PC-3 (cell line): ENCODE results near the gene ATP1B3. TPM values are rescaled to one million over a fixed set of nuclear protein-coding genes. Genes with fewer than 3 reads are reported as not detected.
A peak's percentile ranks its signal among the peaks of the same experiment; 100 is the strongest.

Experiments
- ATAC-seq: fragments of 200-7000 bp; cut with Tn5 transposase; 2 replicates; pipeline ENCODE4 v1.9.1; 2020; ENCODE audit warnings: mild to moderate bottlenecking, moderate library complexity
- BruUV-seq: library from RNA; stranded (reverse); fragments of 400-500 nt; replicated peaks from 2 replicates; lab custom pipeline; 2021; lab: Mats Ljungman, UMichigan
- CTCF ChIA-PET: fragments of 300-600 bp; sonication (Branson Sonifier 250); formaldehyde crosslinking; loops from one replicate; lab custom pipeline; 2022; ENCODE audit warnings: antibody characterized with exemption; lab: Charles Lee
- POLR2A ChIA-PET: fragments of 300-600 bp; sonication (Branson Sonifier 250); formaldehyde crosslinking; loops from one replicate; lab custom pipeline; 2022; ENCODE audit warnings: antibody characterized with exemption; ENCODE audit not compliant: unreplicated experiment; lab: Charles Lee
- DNase-seq: peaks from one replicate; pipeline ENCODE4 v3.0.0-alpha.2; 2015
- H2AFZ ChIP-seq: fragments of 300-600 bp; sonication (generic); 2 replicates; pipeline ENCODE4 v1.6.0; 2016; ENCODE audit warnings: antibody characterized with exemption, low read length
- H3F3A ChIP-seq: fragments of 300-600 bp; sonication (generic); one replicate; pipeline ENCODE4 v1.6.0; 2017; ENCODE audit warnings: antibody characterized with exemption, low read length, control low read depth, mild to moderate bottlenecking; ENCODE audit not compliant: unreplicated experiment
- H3K27ac ChIP-seq: fragments of 300-600 bp; sonication (generic); 2 replicates; pipeline ENCODE4 v1.5.1; 2016; ENCODE audit warnings: mild to moderate bottlenecking, low read length
- H3K27me3 ChIP-seq: fragments of 300-600 bp; sonication (generic); 2 replicates; pipeline ENCODE4 v1.6.1; 2016; ENCODE audit warnings: low read length, mixed read lengths
- H3K36me3 ChIP-seq: fragments of 300-600 bp; sonication (generic); 2 replicates; pipeline ENCODE4 v1.6.1; 2016; ENCODE audit warnings: low read depth, mixed run types, low read length, mixed read lengths
- H3K4me1 ChIP-seq: fragments of 300-600 bp; sonication (generic); 2 replicates; pipeline ENCODE4 v1.5.1; 2016; ENCODE audit warnings: low read length; ENCODE audit not compliant: insufficient read depth
- H3K4me2 ChIP-seq: fragments of 300-600 bp; sonication (generic); 2 replicates; pipeline ENCODE4 v1.6.0; 2016; ENCODE audit warnings: low read length
- H3K4me3 ChIP-seq: fragments of 300-600 bp; sonication (generic); 2 replicates; pipeline ENCODE4 v1.5.1; 2016; ENCODE audit warnings: mild to moderate bottlenecking, low read length, mixed read lengths
- H3K79me2 ChIP-seq: fragments of 300-600 bp; sonication (generic); 2 replicates; pipeline ENCODE4 v1.6.1; 2017; ENCODE audit warnings: low read length, mixed read lengths
- H3K9ac ChIP-seq: fragments of 300-600 bp; sonication (generic); 2 replicates; pipeline ENCODE4 v1.6.0; 2016; ENCODE audit warnings: mild to moderate bottlenecking, low read length
- H3K9me2 ChIP-seq: fragments of 300-600 bp; sonication (generic); replicated peaks from 2 replicates; pipeline ENCODE4 v1.6.1; 2016; ENCODE audit warnings: mixed run types, low read length, mixed read lengths
- H3K9me3 ChIP-seq: fragments of 300-600 bp; sonication (generic); 2 replicates; pipeline ENCODE4 v1.6.1; 2016; ENCODE audit warnings: low read length, mixed read lengths
- H4K20me1 ChIP-seq: fragments of 300-600 bp; sonication (generic); 2 replicates; pipeline ENCODE4 v1.6.1; 2016; ENCODE audit warnings: low read length, mixed read lengths
- EZH2 ChIP-seq: fragments of 300-600 bp; sonication (generic); IDR thresholded peaks from one replicate; pipeline ENCODE4 v1.6.1; 2017; ENCODE audit warnings: antibody characterized with exemption, mild to moderate bottlenecking, low read length; ENCODE audit not compliant: unreplicated experiment
- EZH2phosphoT487 ChIP-seq: fragments of 300-600 bp; sonication (generic); IDR thresholded peaks from 2 replicates; pipeline ENCODE4 v1.6.1; 2018; ENCODE audit warnings: mild to moderate bottlenecking, antibody characterized with exemption, low read length, borderline replicate concordance
- intact Hi-C: fragments of 100-400 bp; cut with micrococcal nuclease; formaldehyde crosslinking; loops from 2 replicates; pipeline ENCODE4 v1.9.0; 2023
- total RNA-seq: library from RNA; depleted of rRNA; stranded (reverse); fragments of >200 nt; gene quantifications from 2 replicates; pipeline ENCODE4 v1.2.3, GENCODE V29; 2014
- TF ChIP-seq, protein P1 (sequence below): fragments of 300-600 bp; sonication (generic); conservative IDR thresholded peaks from 2 replicates; pipeline ENCODE4 v1.5.1; 2017; ENCODE audit warnings: antibody characterized with exemption, low read depth, mild to moderate bottlenecking, low read length

Gene ATP1B3
- total RNA-seq, 1 experiment from 2014 or later, result 20.6 TPM

DNA sequence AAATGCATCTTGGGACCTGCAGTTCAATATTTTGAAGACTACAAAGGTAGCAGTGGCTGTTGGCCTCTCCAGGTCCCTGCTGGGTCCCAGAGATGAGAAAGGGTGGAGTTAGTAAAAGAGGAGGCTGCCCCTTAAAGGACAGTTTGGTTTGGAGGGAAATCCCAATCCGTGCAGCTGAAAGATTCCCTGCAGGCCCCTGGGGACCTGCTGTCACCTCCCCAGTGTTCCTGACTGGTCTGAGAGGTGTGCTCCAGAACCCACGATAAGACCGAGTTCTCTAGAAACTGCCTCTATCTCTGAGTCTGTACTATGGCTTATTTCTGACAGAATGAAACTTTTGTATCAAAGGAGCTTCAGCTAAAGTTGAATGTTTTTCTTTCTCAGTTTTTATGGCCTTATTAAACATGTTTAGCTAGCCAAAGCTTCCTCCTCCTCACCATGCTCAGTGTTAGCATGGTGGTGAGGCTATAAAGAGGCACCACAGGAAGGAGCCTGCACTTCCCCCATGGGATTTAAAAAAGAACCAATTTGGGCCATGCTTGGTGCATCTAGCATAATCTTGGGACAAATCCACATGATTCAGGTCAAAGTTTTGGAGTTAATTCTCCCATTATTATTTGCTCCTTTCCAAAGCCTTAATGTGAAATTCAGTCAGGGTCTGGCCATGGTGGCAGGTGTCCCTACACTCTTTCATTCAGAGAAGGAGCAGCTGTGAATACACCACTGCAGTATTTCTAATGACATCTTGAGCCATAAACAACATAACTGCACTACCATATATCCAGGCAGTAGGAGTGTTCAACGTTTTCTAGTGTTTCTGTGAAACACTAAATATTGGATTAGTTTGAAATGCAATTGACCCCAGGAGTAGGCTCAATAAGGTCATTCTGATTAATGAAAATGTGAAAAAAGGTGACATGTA is 74.4 kb downstream of the ATP1B3 start:
- Histone ChIP-seq H3K9ac (no peak overlapping the region), H4K20me1 (no peaks in the 10 kb centered on the region), H3K36me3 (no peaks in the 10 kb centered on the region), H3F3A (no peaks in the 10 kb centered on the region), H3K4me3 (no peak overlapping the region), H3K27ac (no peak overlapping the region), H3K4me2 (no peak overlapping the region), H3K27me3 (no peaks in the 10 kb centered on the region), H3K9me3 (no peaks in the 10 kb centered on the region), H3K4me1 (no peaks in the 10 kb centered on the region), H3K79me2 (no peaks in the 10 kb centered on the region), H2AFZ (no peak overlapping the region), H3K9me2 (no peaks in the 10 kb centered on the region)
- ChIA-PET POLR2A (interaction anchor here (0.6 kb wide), 1 partner anchor 55 kb away, joined by 4 read pairs; no protein-coding TSS in a partner anchor), CTCF (no interaction called here)
- ATAC-seq (peak; percentile 70), DNase-seq (no peak)
- intact Hi-C loops, result no loop called here
- TF ChIP-seq EZH2, result no peak
- BruUV-seq, result no TSS peak

DNA sequence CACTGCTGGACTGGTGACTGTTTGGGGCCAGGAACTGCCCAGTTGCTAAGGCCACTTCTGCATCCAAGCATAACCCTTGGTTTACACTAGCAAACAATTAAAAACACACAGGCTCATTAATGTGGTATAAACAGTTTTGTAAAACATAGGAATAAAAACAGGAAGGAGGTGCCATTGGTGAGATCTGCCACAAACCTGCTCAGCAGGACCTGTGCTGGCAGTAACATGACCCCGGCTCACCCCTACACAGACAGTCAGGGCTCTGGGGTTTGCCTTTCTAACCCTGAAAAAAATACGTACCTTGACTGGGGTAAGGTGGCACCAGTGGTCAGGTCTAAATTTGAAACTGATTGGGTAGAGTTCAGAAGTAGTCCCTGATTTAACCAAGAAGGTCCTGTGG is 76.2 kb downstream of the ATP1B3 start:
- no peaks in the 10 kb centered on the region for H4K20me1 ChIP-seq
- no peaks in the 10 kb centered on the region for H3K27me3 ChIP-seq
- H3K4me2 ChIP-seq, result no peak overlapping the region
- H3K79me2 ChIP-seq, result no peaks in the 10 kb centered on the region
- ATAC-seq, result peak; percentile 31; the same call in 1 of the 2 replicates
- H3K9me2 ChIP-seq, result no peaks in the 10 kb centered on the region
- BruUV-seq, result no TSS peak
- no peak overlapping the region for H3K4me3 ChIP-seq
- DNase-seq, result no peak
- TF ChIP-seq, protein P1, sequence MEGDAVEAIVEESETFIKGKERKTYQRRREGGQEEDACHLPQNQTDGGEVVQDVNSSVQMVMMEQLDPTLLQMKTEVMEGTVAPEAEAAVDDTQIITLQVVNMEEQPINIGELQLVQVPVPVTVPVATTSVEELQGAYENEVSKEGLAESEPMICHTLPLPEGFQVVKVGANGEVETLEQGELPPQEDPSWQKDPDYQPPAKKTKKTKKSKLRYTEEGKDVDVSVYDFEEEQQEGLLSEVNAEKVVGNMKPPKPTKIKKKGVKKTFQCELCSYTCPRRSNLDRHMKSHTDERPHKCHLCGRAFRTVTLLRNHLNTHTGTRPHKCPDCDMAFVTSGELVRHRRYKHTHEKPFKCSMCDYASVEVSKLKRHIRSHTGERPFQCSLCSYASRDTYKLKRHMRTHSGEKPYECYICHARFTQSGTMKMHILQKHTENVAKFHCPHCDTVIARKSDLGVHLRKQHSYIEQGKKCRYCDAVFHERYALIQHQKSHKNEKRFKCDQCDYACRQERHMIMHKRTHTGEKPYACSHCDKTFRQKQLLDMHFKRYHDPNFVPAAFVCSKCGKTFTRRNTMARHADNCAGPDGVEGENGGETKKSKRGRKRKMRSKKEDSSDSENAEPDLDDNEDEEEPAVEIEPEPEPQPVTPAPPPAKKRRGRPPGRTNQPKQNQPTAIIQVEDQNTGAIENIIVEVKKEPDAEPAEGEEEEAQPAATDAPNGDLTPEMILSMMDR, result no peak
- TF ChIP-seq EZH2phosphoT487 (no peak), EZH2 (no peak)
- no peaks in the 10 kb centered on the region; the same call in 1 of the 2 replicates for H3K36me3 ChIP-seq
- intact Hi-C loops, result no loop called here
- no peak overlapping the region for H2AFZ ChIP-seq
- ChIA-PET CTCF (no interaction called here), POLR2A (no interaction called here)
- no peak overlapping the region for H3K9ac ChIP-seq
- no peaks in the 10 kb centered on the region for H3K4me1 ChIP-seq
- H3K9me3 ChIP-seq, result no peaks in the 10 kb centered on the region
- no peaks in the 10 kb centered on the region for H3F3A ChIP-seq
- H3K27ac ChIP-seq, result no peak overlapping the region

DNA sequence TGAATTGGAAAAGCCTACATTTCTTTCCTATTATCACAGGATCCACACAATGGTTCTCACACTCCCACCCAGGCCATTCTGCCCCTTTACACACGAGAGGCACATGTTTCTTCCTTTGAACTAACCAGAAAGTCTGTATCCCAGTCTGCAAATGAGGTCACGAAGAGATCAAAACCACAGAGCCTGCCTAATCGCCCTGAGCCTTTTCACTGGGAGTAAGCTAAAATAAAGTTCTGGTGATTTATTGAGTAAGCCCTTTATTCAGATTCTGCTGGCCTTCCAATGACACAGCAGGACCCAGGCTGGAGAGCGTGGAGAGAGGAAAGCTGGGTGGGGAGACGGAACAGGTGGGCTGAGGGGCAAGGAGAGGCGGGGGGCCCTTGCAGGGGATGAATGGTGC is 78.7 kb downstream of the ATP1B3 start:
- H3K36me3 ChIP-seq, result peaks cover 6% of the 10 kb centered on the region; the same call in 1 of the 2 replicates
- H3K4me2 ChIP-seq, result no peak overlapping the region
- no peak overlapping the region for H2AFZ ChIP-seq
- H3K79me2 ChIP-seq, result no peaks in the 10 kb centered on the region
- H3K9me3 ChIP-seq, result no peaks in the 10 kb centered on the region
- H3K9ac ChIP-seq, result no peak overlapping the region
- no peaks in the 10 kb centered on the region for H3K9me2 ChIP-seq
- no peaks in the 10 kb centered on the region for H3F3A ChIP-seq
- no peak overlapping the region for H3K4me3 ChIP-seq
- no peak overlapping the region for H3K27ac ChIP-seq
- H4K20me1 ChIP-seq, result no peaks in the 10 kb centered on the region
- DNase-seq (no peak), ATAC-seq (no peak)
- BruUV-seq, result no TSS peak
- POLR2A ChIA-PET, result no interaction called here
- CTCF ChIA-PET, result interaction anchor here (0.7 kb wide), 1 partner anchor 26 kb away, joined by 3 read pairs; no protein-coding TSS in a partner anchor
- peaks cover 10% of the 10 kb centered on the region for H3K4me1 ChIP-seq
- intact Hi-C loops, result no loop called here
- TF ChIP-seq EZH2, result no peak
- TF ChIP-seq, protein P1, result no peak
- TF ChIP-seq EZH2phosphoT487, result no peak
- H3K27me3 ChIP-seq, result no peaks in the 10 kb centered on the region
